HEK293 (cell line): ENCODE data around the gene SPDYC.

Experiments
- CTCF ChIA-PET: fragments of 350-600 bp; formaldehyde crosslinking; extraction: SDS; loops from one replicate; lab custom pipeline; 2021; ENCODE audit warnings: antibody characterized with exemption; lab: Yijun Ruan, JAX
- POLR2A ChIA-PET: fragments of 300-600 bp; formaldehyde crosslinking; extraction: SDS; loops from one replicate; lab custom pipeline; 2020; ENCODE audit warnings: antibody characterized with exemption, inconsistent platforms; lab: Yijun Ruan, JAX
- H3K27ac ChIP-seq: fragments of 200-500 bp; sonication (Bioruptor generic); 2 replicates; pipeline ENCODE4 v1.5.1; 2014; ENCODE audit warnings: low read depth, low read length, control low read depth, inconsistent platforms; ENCODE audit errors: extremely low read depth
- H3K36me3 ChIP-seq, 2 experiments: fragments of 200-500 bp in 1 of 2; sonication (Bioruptor generic) in 1 of 2; 1 replicate in 1 of 2; 2 replicates in 1 of 2; pipeline ENCODE4 v1.5.1; 2014 to 2017; ENCODE audit warnings: inconsistent platforms in 2 of 2, low read length in 2 of 2; ENCODE audit not compliant: control insufficient read depth in 2 of 2, insufficient read depth in 1 of 2
- H3K4me1 ChIP-seq: fragments of 200-500 bp; sonication (Bioruptor generic); 2 replicates; pipeline ENCODE4 v1.5.1; 2014; ENCODE audit warnings: mild to moderate bottlenecking, low read length, inconsistent platforms; ENCODE audit not compliant: control insufficient read depth, insufficient read depth
- H3K4me3 ChIP-seq: 2 replicates; pipeline ENCODE4 v1.5.1; 2011; ENCODE audit warnings: low read depth, mild to moderate bottlenecking, control low read depth, low read length, moderate library complexity
- H3K9me3 ChIP-seq: fragments of 200-500 bp; sonication (Bioruptor generic); 2 replicates; pipeline ENCODE4 v1.5.1; 2014; ENCODE audit warnings: low read depth, low read length, inconsistent platforms; ENCODE audit not compliant: control insufficient read depth, insufficient read depth
- ELK4 ChIP-seq: IDR thresholded peaks from 2 replicates; pipeline ENCODE4 v1.6.1; 2011; ENCODE audit warnings: mild to moderate bottlenecking, low read depth, low read length, borderline replicate concordance
- GFI1B ChIP-seq: fragments of 450-650 bp; formaldehyde crosslinking; IDR thresholded peaks from 2 replicates; pipeline ENCODE4 v1.5.1; 2016; ENCODE audit warnings: missing biosample characterization, missing genetic modification characterization
- GLIS1 ChIP-seq: fragments of 450-650 bp; formaldehyde crosslinking; IDR thresholded peaks from 2 replicates; pipeline ENCODE4 v1.5.1; 2016; ENCODE audit warnings: missing biosample characterization, missing genetic modification characterization
- PATZ1 ChIP-seq: fragments of 450-650 bp; formaldehyde crosslinking; IDR thresholded peaks from 2 replicates; pipeline ENCODE4 v1.5.1; 2016; ENCODE audit warnings: missing biosample characterization, missing genetic modification characterization
- SP2 ChIP-seq: fragments of 450-650 bp; formaldehyde crosslinking; IDR thresholded peaks from 2 replicates; pipeline ENCODE4 v1.5.1; 2016; ENCODE audit warnings: missing biosample characterization, missing genetic modification characterization
- YY1 ChIP-seq: fragments of 450-650 bp; formaldehyde crosslinking; IDR thresholded peaks from 2 replicates; pipeline ENCODE4 v1.5.1; 2018; ENCODE audit warnings: missing biosample characterization, missing genetic modification characterization
- ZBTB1 ChIP-seq: fragments of 450-650 bp; formaldehyde crosslinking; IDR thresholded peaks from 2 replicates; pipeline ENCODE4 v1.5.1; 2016; ENCODE audit warnings: missing biosample characterization, missing genetic modification characterization
- ZFHX2 ChIP-seq: fragments of 450-650 bp; formaldehyde crosslinking; conservative IDR thresholded peaks from 2 replicates; pipeline ENCODE4 v1.5.1; 2016; ENCODE audit warnings: missing biosample characterization, missing genetic modification characterization
- ZFP37 ChIP-seq: fragments of 450-650 bp; formaldehyde crosslinking; IDR thresholded peaks from 2 replicates; pipeline ENCODE4 v1.5.1; 2016; ENCODE audit warnings: missing biosample characterization, missing genetic modification characterization
- ZNF184 ChIP-seq: fragments of 450-650 bp; IDR thresholded peaks from 2 replicates; pipeline ENCODE4 v1.5.1; 2018; ENCODE audit warnings: missing biosample characterization, mild to moderate bottlenecking, missing genetic modification characterization
- ZNF2 ChIP-seq: fragments of 450-650 bp; formaldehyde crosslinking; IDR thresholded peaks from 2 replicates; pipeline ENCODE4 v1.5.1; 2016; ENCODE audit warnings: missing biosample characterization, missing genetic modification characterization
- ZNF202 ChIP-seq: fragments of 450-650 bp; formaldehyde crosslinking; IDR thresholded peaks from 2 replicates; pipeline ENCODE4 v1.5.1; 2016; ENCODE audit warnings: missing biosample characterization, missing genetic modification characterization, borderline replicate concordance
- ZNF223 ChIP-seq: fragments of 450-650 bp; formaldehyde crosslinking; IDR thresholded peaks from 2 replicates; pipeline ENCODE4 v1.5.1; 2016; ENCODE audit warnings: missing biosample characterization, missing genetic modification characterization
- ZNF394 ChIP-seq: fragments of 450-650 bp; formaldehyde crosslinking; IDR thresholded peaks from 2 replicates; pipeline ENCODE4 v1.5.1; 2016; ENCODE audit warnings: missing biosample characterization, missing genetic modification characterization, mild to moderate bottlenecking, moderate library complexity, borderline replicate concordance
- ZNF585B ChIP-seq: fragments of 450-650 bp; formaldehyde crosslinking; IDR thresholded peaks from 2 replicates; pipeline ENCODE4 v1.5.1; 2016; ENCODE audit warnings: missing biosample characterization, missing genetic modification characterization
- ZNF654 ChIP-seq: fragments of 450-650 bp; formaldehyde crosslinking; IDR thresholded peaks from 2 replicates; pipeline ENCODE4 v1.5.1; 2016; ENCODE audit warnings: low read depth, missing biosample characterization, missing genetic modification characterization
- ZNF660 ChIP-seq: fragments of 450-650 bp; IDR thresholded peaks from 2 replicates; pipeline ENCODE4 v1.5.1; 2018; ENCODE audit warnings: missing biosample characterization, mild to moderate bottlenecking, missing genetic modification characterization
- ZNF76 ChIP-seq: fragments of 450-650 bp; formaldehyde crosslinking; IDR thresholded peaks from 2 replicates; pipeline ENCODE4; 2016; ENCODE audit warnings: low read depth, missing biosample characterization, missing genetic modification characterization, borderline replicate concordance
- ZSCAN30 ChIP-seq: fragments of 450-650 bp; IDR thresholded peaks from 2 replicates; pipeline ENCODE4 v1.5.1; 2018; ENCODE audit warnings: missing biosample characterization, mild to moderate bottlenecking, missing genetic modification characterization, moderate library complexity
- ZXDB ChIP-seq: fragments of 450-650 bp; formaldehyde crosslinking; IDR thresholded peaks from 2 replicates; pipeline ENCODE4 v1.5.1; 2016; ENCODE audit warnings: missing biosample characterization, missing genetic modification characterization
- TF ChIP-seq, protein P1 (sequence below): fragments of 450-650 bp; IDR thresholded peaks from 2 replicates; pipeline ENCODE4 v1.5.1; 2018; ENCODE audit warnings: missing biosample characterization, mild to moderate bottlenecking, missing genetic modification characterization
- TF ChIP-seq, protein P2 (sequence below): fragments of 450-650 bp; formaldehyde crosslinking; IDR thresholded peaks from 2 replicates; pipeline ENCODE4 v1.5.1; 2017; ENCODE audit warnings: missing biosample characterization, missing genetic modification characterization
- TF ChIP-seq, protein P3 (sequence below): fragments of 450-650 bp; formaldehyde crosslinking; IDR thresholded peaks from 2 replicates; pipeline ENCODE4 v1.5.1; 2016; ENCODE audit warnings: missing biosample characterization, missing genetic modification characterization

Gene SPDYC

GRCh38 chr11:65204143-65204542 is 34.1 kb downstream of the SPDYC start:
- Histone ChIP-seq H3K4me1 (no peaks in the 10 kb centered on the region), H3K27ac (no peak overlapping the region), H3K9me3 (no peaks in the 10 kb centered on the region), H3K4me3 (no peak overlapping the region), H3K36me3 (peaks cover 0 to 48% of the 10 kb centered on the region in 2 experiments; a peak in 2 of 3 replicates)
- TF ChIP-seq YY1 (tag by site-specific recombination) = no peak
- no peak for TF ChIP-seq ZNF202
- TF ChIP-seq, protein P1, sequence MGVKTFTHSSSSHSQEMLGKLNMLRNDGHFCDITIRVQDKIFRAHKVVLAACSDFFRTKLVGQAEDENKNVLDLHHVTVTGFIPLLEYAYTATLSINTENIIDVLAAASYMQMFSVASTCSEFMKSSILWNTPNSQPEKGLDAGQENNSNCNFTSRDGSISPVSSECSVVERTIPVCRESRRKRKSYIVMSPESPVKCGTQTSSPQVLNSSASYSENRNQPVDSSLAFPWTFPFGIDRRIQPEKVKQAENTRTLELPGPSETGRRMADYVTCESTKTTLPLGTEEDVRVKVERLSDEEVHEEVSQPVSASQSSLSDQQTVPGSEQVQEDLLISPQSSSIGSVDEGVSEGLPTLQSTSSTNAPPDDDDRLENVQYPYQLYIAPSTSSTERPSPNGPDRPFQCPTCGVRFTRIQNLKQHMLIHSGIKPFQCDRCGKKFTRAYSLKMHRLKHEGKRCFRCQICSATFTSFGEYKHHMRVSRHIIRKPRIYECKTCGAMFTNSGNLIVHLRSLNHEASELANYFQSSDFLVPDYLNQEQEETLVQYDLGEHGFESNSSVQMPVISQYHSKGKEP (tag by site-specific recombination) = no peak
- TF ChIP-seq ZNF660 = no peak
- TF ChIP-seq ELK4 = no peak
- no peak for TF ChIP-seq ZNF654 (tag by site-specific recombination)
- no peak for TF ChIP-seq ZBTB1
- TF ChIP-seq ZFHX2 (tag by site-specific recombination) = no peak
- no peak for TF ChIP-seq ZNF184 (tag by site-specific recombination)
- ChIA-PET CTCF (interaction anchor here (0.5 to 5.0 kb wide), 14 partner anchors 9 to 178 kb away, joined by 3 to 62 read pairs (median 4); partner anchors contain the start of gene CDC42EP2), POLR2A (no interaction called here)

DNA sequence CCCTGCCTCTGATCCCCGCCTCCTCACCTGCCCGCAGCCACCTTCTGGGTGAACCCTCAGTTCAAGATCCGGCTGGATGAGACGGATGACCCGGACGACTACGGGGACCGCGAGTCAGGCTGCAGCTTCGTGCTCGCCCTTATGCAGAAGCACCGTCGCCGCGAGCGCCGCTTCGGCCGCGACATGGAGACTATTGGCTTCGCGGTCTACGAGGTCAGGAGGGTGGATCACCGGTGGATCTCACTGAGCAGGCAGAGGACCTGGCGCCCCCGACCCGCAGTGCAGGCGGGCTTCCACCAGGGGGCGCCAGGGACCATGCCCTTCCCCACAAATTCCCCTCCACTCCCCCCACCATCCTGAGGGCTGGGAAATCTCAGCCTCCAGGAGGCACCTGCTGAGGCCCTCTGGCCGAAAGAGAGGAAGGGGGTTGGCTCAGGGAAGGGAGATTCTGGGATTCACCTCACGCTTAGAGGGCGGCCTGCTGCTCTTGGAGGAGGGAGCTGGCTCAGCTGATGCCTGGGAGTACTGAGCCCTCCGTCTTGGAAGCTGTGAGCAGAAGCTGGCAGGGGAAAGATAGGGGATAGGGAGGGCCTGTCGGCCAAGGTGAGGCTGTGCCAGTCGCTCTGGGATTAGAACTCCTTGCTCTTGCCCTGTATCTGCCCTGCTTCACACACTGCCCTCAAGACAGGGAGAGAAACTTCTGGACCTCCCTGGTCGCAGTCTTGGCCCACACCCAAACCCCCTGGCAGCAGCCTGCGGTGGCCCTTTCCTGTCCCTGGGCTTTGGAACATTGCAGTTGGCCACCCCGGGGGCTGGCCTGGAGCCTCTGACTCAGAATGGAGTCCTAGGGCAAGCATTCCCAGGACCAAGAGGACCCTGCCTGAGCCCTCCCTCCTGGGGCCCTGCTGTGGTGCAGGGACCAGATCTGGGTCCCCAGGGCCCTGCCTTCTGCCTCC is 34.9 kb downstream of the SPDYC start:
- peaks cover 0 to 50% of the 10 kb centered on the region in 2 experiments; a peak in 2 of 3 replicates for H3K36me3 ChIP-seq
- H3K4me1 ChIP-seq = no peaks in the 10 kb centered on the region
- POLR2A ChIA-PET = interaction anchor here (1.3 kb wide), 1 partner anchor 57 kb away, joined by 4 read pairs; the partner anchor contains the start of gene POLA2
- CTCF ChIA-PET = interaction anchor here (0.6 to 5.0 kb wide), 23 partner anchors 8 to 125 kb away, joined by 3 to 62 read pairs (median 4); partner anchors contain the start of gene CDC42EP2
- no peak overlapping the region for H3K27ac ChIP-seq
- no peak overlapping the region for H3K4me3 ChIP-seq
- H3K9me3 ChIP-seq = no peaks in the 10 kb centered on the region
- TF ChIP-seq GFI1B (tag by site-specific recombination) (peak; percentile 40; the same call in 1 of the 2 replicates), SP2 (tag by site-specific recombination) (no peak), ZNF654 (tag by site-specific recombination) (peak; percentile 67), PATZ1 (tag by site-specific recombination) (peak; percentile 80), ZNF2 (tag by site-specific recombination) (no peak), ZNF76 (0 out of 2 replicates have a peak, but pooled peaks have one; percentile 31), ZNF585B (tag by site-specific recombination) (no peak), ZXDB (tag by site-specific recombination) (no peak), ZSCAN30 (peak; percentile 64; the same call in 1 of the 2 replicates), GLIS1 (peak; percentile 56), ZFP37 (tag by site-specific recombination) (no peak), ZNF223 (tag by site-specific recombination) (no peak), ZNF394 (tag by site-specific recombination) (no peak)
- TF ChIP-seq, protein P2, sequence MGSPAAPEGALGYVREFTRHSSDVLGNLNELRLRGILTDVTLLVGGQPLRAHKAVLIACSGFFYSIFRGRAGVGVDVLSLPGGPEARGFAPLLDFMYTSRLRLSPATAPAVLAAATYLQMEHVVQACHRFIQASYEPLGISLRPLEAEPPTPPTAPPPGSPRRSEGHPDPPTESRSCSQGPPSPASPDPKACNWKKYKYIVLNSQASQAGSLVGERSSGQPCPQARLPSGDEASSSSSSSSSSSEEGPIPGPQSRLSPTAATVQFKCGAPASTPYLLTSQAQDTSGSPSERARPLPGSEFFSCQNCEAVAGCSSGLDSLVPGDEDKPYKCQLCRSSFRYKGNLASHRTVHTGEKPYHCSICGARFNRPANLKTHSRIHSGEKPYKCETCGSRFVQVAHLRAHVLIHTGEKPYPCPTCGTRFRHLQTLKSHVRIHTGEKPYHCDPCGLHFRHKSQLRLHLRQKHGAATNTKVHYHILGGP (tag by site-specific recombination) = no peak
- TF ChIP-seq, protein P3, sequence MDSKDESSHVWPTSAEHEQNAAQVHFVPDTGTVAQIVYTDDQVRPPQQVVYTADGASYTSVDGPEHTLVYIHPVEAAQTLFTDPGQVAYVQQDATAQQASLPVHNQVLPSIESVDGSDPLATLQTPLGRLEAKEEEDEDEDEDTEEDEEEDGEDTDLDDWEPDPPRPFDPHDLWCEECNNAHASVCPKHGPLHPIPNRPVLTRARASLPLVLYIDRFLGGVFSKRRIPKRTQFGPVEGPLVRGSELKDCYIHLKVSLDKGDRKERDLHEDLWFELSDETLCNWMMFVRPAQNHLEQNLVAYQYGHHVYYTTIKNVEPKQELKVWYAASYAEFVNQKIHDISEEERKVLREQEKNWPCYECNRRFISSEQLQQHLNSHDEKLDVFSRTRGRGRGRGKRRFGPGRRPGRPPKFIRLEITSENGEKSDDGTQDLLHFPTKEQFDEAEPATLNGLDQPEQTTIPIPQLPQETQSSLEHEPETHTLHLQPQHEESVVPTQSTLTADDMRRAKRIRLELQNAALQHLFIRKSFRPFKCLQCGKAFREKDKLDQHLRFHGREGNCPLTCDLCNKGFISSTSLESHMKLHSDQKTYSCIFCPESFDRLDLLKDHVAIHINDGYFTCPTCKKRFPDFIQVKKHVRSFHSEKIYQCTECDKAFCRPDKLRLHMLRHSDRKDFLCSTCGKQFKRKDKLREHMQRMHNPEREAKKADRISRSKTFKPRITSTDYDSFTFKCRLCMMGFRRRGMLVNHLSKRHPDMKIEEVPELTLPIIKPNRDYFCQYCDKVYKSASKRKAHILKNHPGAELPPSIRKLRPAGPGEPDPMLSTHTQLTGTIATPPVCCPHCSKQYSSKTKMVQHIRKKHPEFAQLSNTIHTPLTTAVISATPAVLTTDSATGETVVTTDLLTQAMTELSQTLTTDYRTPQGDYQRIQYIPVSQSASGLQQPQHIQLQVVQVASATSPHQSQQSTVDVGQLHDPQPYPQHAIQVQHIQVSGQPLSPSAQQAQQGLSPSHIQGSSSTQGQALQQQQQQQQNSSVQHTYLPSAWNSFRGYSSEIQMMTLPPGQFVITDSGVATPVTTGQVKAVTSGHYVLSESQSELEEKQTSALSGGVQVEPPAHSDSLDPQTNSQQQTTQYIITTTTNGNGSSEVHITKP = 0 out of 2 replicates have a peak, but pooled peaks have one; percentile 15
